ENCODE measurements around the gene FAM47A. TPM values are rescaled to one million over a fixed set of nuclear protein-coding genes. Genes with fewer than 3 reads are reported as not detected.

Gene FAM47A
- not detected for total RNA-seq

GRCh38 chrX:34132028-34132427, at the start of gene FAM47A:
FAM47A (minus strand) TSS chrX:34132314; CDS start chrX:34132278, 36 bp downstream.
- no peak for DNase-seq (ENCODE audit: low read depth in 2 of 3, low spot score in 2 of 3)

- no peak for DNase-seq (ENCODE audit: low read depth in 2 of 3, low spot score in 2 of 3)
These were observed 15.2 kb upstream of the FAM47A start for GRCh38 chrX:34147345-34147744.

- no peak for DNase-seq (ENCODE audit: low read depth in 2 of 3, low spot score in 2 of 3)
These were observed 14.8 kb upstream of the FAM47A start for GRCh38 chrX:34146906-34147305.

GRCh38 chrX:34144246-34144645, 12.1 kb upstream of the FAM47A start:
- DNase-seq (ENCODE audit: low read depth in 2 of 3, low spot score in 2 of 3): no peak

GRCh38 chrX:34140816-34141215, 8.7 kb upstream of the FAM47A start:
- DNase-seq (ENCODE audit: low read depth in 2 of 3, low spot score in 2 of 3): no peak

GRCh38 chrX:34130980-34131744, 952 bp downstream of the FAM47A start:
- no peak for DNase-seq (ENCODE audit: low read depth in 2 of 3, low spot score in 2 of 3)

GRCh38 chrX:34130501-34130900, 1.6 kb downstream of the FAM47A start:
- no peak for DNase-seq (ENCODE audit: low read depth in 2 of 3, low spot score in 2 of 3)

GRCh38 chrX:34126011-34126410, 6.1 kb downstream of the FAM47A start:
- DNase-seq (ENCODE audit: low read depth in 2 of 3, low spot score in 2 of 3): no peak

GRCh38 chrX:34119122-34119521, 13.0 kb downstream of the FAM47A start:
- no peak for DNase-seq (ENCODE audit: low read depth in 2 of 3, low spot score in 2 of 3)

GRCh38 chrX:34112459-34112858, 19.7 kb downstream of the FAM47A start:
- no peak for DNase-seq (ENCODE audit: low read depth in 2 of 3, low spot score in 2 of 3)

Data from hematopoietic multipotent progenitor cell (in vitro differentiated cells).